Thyroid gland (tissue), 4 donors: ENCODE results near the gene EIF4E3.

Source experiments
- POLR2A ChIP-seq, 2 donors: fragments of 450-650 bp; IDR thresholded peaks; one replicate each; pipeline ENCODE4 v1.6.1; 2017; ENCODE audit warnings: antibody characterized with exemption in 2 of 2, mild to moderate bottlenecking in 2 of 2, moderate library complexity in 1 of 2
- TF ChIP-seq, protein P1 (sequence below), 6 experiments: fragments of 200-600 bp in 3 of 6; fragments of 450-650 bp in 3 of 6; sonication (generic) in 3 of 6; IDR thresholded peaks; one replicate each; pipeline ENCODE4 v1.5.1; 2016 to 2019; ENCODE audit warnings: antibody characterized with exemption in 6 of 6, mild to moderate bottlenecking in 2 of 6, inconsistent platforms in 1 of 6, moderate library complexity in 1 of 6

DNA sequence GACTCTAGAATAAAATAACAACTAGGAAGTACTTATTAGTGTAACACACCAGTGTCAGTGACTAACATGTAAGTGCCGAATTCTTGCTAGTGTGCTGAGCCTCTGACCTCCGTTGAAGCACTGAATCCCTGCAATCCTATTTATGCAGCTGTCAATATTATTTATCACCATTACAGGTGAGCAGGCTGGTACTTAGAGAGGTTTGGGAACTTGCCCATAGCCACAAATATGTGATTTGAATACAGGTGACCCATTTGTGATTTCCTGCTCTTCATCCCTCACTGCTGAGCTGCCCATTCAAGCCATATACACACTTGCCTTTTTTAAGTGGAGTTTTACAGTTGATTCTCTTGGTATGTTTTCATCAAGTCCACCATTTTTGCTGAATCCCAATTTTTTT is 12.2 kb downstream of the EIF4E3 start:
- TF ChIP-seq POLR2A (IDR thresholded peaks at IDR 0.05): no peak
- TF ChIP-seq, protein P1, sequence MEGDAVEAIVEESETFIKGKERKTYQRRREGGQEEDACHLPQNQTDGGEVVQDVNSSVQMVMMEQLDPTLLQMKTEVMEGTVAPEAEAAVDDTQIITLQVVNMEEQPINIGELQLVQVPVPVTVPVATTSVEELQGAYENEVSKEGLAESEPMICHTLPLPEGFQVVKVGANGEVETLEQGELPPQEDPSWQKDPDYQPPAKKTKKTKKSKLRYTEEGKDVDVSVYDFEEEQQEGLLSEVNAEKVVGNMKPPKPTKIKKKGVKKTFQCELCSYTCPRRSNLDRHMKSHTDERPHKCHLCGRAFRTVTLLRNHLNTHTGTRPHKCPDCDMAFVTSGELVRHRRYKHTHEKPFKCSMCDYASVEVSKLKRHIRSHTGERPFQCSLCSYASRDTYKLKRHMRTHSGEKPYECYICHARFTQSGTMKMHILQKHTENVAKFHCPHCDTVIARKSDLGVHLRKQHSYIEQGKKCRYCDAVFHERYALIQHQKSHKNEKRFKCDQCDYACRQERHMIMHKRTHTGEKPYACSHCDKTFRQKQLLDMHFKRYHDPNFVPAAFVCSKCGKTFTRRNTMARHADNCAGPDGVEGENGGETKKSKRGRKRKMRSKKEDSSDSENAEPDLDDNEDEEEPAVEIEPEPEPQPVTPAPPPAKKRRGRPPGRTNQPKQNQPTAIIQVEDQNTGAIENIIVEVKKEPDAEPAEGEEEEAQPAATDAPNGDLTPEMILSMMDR (IDR thresholded peaks at IDR 0.05): no peak
